GM21423 (cell line): ENCODE results near the gene GORASP2.

Experiments
- ATAC-seq: cut with Tn5 transposase; IDR thresholded peaks from one replicate; pipeline ENCODE4 v1.9.1; 2021; ENCODE audit warnings: mild to moderate bottlenecking, moderate library complexity; ENCODE audit not compliant: unreplicated experiment

Gene GORASP2

GRCh38 chr2:170996316-170996715 is 67.3 kb downstream of the GORASP2 start:
- no peak for ATAC-seq

GRCh38 chr2:170997893-170998597 is 69.0 kb downstream of the GORASP2 start:
- no peak for ATAC-seq

- no peak for ATAC-seq
Observed at GRCh38 chr2:170999654-171000053, 70.6 kb downstream of the GORASP2 start.

- ATAC-seq: no peak
Observed at GRCh38 chr2:171004363-171004762, 75.3 kb downstream of the GORASP2 start.

- no peak for ATAC-seq
Observed at GRCh38 chr2:171004833-171005232, 75.8 kb downstream of the GORASP2 start.

- no peak for ATAC-seq
Observed at GRCh38 chr2:171008550-171009205, 79.6 kb downstream of the GORASP2 start.

- no peak for ATAC-seq
Observed at GRCh38 chr2:171009386-171009785, 80.3 kb downstream of the GORASP2 start.

GRCh38 chr2:171013851-171014250 is 84.8 kb downstream of the GORASP2 start:
- ATAC-seq: no peak

- no peak for ATAC-seq
Observed at GRCh38 chr2:171016125-171016524, 87.1 kb downstream of the GORASP2 start.
